ENCODE data around the gene RHEBL1.

Gene RHEBL1, protein sequence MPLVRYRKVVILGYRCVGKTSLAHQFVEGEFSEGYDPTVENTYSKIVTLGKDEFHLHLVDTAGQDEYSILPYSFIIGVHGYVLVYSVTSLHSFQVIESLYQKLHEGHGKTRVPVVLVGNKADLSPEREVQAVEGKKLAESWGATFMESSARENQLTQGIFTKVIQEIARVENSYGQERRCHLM

DNA sequence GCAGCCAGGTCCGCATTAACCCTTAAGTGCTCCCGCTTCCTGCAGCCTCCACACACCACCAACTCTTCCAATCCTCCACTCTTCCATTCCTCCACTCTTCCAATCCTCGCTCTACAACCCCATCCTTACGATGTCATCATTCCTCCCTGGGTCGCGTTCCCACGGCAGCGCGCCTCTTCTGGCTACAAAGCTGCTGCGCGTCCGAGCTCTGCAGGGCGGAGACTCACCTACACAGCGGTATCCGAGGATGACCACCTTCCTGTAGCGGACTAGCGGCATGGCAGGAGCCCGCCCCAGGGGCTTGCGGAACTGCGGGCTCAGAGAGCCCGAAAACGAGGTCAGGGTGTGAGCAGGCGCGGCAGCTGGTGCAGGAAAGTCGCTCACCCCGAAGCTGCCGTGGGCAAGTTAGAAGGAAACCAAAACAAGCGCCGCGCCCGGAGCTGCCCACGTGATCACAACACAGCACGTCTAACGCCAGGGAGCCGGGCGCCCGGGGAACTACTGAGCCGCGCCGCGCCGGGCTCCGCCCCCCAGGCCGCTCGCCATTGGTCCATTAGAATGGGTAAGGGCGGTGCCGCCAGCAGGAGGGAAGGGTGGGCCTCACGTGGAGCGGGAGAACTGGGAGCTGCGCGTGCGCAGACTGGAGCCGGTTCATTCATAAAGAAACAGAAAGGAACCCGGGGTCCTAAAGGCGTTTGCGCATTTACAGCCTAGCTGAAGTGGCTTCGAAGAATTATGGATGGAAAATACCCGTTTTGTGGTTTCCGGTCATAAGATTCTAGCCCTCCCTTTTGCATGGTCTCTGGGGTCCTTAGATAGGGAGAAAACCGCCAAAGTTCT lies at the start of gene RHEBL1:
Gene RHEBL1, minus strand, starts transcription at position 473 of the 840 bp plus-strand sequence. Its CDS starts 194 bp downstream, at position 279.
- in situ Hi-C loops (cut with MboI; ENCODE audit: low sequenced_read_pairs): no loop called here

DNA sequence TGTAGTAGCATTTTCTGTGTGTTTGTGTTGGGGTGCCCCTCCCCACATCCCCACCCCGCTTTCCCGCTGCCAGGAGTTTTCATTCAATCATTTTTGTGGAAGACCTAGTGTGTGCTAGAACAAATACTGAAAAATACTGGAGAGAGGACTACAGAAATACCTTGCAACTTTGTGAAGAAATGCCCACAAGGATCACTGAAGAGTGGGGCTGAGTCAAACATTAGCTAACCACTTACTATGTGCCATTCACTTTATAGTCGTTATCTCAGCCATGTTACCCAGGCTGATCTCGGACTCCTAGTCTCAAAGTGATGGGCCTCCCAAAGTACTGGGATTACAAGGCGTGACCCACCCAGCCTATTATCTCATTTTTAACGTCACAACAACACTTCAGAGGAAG lies 41.4 kb upstream of the RHEBL1 start:
- in situ Hi-C loops (cut with MboI; ENCODE audit: low sequenced_read_pairs): no loop called here

DNA sequence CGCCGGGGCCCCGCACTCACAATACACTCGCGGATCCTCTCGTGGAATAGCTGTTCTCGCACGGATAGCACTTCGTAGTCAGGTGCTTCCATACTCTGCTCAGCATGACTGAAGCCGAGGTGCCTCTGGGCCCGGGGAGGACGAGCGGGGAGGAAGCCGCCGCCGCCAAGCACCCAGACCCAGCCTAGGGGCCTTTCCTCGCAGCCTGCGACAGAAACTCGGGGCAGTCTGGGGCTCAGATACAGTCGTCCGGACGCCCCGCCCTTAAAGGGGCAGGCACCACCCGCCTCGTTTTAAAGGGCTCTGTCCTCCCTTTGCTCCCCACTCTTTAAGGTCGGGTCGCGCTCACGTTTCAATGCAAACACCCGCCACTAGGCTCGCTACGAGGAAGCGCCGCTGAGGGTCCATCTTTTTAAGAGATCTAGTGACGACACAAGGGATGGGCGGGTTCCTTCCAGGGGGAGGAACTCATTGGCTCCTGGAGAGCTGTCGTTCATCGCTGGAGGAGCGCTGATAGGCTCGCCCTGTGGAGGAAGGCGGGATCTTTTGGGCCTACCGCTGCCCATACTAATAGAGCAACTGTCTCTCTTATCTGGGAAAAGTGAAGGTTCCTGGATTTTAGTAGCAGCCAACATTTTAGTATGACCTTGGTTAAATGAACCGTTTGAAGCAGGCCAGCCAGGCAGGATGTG lies 40.8 kb upstream of the RHEBL1 start, which contains the start of gene LMBR1L:
Gene LMBR1L, minus strand, starts transcription at position 384 of the 692 bp plus-strand sequence. Its CDS starts 292 bp downstream, at position 92.
- in situ Hi-C loops (cut with MboI; ENCODE audit: low sequenced_read_pairs): no loop called here

DNA sequence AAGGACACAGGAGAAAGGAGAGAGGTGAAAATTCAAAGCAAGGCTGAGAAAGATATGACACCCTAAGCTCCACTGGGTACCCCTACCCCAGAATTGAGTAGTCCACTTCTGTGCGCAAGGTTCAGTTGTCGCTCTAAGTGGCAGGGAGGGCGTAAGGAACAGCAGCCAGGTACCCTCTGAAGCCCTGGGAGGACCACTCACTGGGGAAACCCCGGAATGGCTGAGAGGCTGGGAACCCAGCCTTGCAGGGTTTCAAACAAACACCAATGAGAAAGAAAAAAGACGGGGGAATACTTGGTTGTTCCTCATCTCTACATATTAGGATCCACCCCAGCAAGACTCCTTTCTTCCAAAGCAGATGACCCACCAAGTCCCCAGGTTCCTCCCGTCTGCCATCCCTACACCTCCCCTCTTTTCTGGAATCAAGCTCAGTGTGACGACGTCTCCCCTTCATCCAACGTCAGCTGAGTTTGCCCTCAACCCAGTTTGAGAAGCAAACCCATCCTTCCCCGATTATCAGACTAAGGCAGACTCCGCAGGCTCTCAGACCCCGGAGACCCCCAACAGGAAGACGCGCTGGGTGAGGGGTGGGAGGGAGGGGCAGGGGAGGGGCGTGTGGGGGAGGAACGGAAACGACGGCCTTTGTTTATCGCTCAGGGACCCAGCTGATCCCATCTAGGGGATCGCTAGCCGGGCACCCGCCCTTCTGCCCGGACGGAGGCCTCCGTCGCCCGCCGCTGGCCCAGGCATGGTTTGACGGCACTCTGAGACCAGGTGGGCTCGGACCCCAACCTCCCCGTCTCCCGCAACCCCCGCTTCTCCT lies 40.1 kb upstream of the RHEBL1 start:
- in situ Hi-C loops (cut with MboI; ENCODE audit: low sequenced_read_pairs): no loop called here

DNA sequence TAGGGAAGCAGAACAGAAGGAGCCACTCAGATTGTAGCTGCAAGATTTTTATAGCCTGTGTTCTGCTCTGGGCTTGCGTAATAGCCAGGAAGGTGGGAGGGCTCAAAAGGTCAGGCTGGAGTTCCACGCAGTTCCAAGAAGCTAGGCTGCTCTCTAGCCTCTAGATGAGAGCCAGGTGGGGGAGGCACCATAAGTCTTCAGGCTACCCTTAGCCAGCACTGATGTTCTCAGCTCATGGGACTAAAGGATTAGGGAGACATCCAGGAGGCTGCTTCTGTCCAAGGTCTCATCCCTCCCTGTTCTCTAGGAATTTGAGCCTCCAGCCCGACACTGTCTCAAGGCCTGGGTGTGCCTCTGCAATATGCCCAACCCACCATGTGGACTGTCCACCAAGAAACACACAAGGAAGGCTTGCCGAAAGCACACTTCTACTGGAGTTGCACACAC lies 39.2 kb upstream of the RHEBL1 start:
- in situ Hi-C loops (cut with MboI; ENCODE audit: low sequenced_read_pairs): no loop called here

DNA sequence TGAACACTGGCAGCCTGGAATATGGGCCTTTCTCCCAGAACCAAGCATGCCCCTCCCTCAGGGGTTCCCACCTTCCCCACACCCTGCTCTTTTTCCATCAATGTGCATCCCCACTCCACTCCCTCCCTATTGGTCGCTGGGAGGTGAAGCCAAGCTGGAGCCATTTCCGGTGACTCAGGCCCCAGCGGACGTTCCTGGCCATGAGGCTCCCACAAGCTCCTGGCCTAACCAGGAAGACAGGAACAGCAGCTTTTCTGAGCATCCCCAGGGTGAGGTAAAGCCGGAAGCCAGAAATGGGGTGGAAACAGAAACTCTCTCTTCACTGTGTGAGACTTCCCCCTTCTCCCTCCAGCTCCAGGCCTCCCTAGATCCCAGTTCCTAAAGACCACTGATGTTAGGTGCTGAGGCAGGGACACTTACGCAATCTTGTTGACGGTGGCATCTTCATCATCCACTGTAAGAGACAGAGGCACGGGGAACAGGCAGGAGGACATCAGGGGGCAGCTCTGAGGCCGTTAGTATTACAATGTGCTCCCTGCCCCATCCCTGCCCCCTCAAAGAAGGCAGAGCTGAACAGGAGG lies 35.8 kb upstream of the RHEBL1 start:
- in situ Hi-C loops (cut with MboI; ENCODE audit: low sequenced_read_pairs): no loop called here

DNA sequence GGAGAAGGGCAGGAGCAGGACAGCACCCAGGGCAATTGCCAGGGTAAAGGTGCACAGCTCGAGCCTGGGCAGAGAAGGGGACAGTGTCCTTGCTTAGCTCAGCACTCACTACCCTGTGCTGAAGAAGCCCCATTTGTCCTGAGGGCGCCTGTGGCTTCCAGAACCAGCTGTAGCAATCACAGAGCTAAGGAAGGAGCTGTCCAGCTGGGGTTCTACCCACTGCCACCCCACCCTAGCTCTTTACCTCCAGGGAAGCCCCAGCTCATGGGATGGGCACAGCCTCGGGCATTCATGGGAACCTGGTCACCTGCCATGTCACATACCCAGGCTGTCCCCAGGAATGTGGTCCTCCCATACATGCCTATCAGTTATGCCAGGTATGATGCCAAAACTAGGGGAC lies 35.0 kb upstream of the RHEBL1 start:
- in situ Hi-C loops (cut with MboI; ENCODE audit: low sequenced_read_pairs): no loop called here

DNA sequence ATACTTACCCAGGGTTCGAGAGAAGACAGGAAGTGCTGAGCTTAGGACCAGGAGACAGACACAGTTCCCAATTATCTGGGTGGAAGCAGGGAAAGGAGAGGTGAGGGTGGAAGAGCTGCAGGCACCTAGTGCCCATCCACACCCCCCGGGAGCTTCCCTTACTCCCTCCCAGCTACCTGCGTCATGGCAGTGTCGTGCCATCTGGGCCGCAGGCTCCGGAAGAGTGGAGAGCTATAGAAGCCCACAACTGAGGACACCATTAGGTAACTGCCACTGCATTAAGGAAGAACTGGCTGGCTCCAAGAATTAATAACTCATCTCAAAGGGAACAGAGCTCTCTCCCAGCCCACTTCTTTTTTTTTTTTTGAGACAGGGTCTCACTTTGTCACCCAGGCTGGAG lies 30.6 kb upstream of the RHEBL1 start:
- in situ Hi-C loops (cut with MboI; ENCODE audit: low sequenced_read_pairs): no loop called here

DNA sequence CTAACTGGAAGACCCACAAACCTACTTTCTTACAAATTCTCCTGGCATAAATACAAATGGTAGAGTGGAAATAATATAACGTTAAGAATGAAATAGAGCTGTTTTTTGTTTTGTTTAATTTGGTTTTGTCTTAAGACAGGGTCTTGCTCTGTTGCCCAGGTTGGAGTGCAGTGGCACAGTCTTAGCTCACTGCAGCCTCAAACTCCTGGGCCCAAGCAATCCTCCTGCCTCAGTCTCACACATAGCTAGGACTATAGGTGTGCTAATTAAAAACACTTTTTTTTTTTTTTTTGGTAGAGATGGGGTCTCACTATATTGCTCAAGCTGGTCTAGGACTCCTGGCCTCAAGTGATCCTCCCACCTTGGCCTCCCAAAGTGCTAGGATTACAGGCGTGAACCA lies 28.9 kb upstream of the RHEBL1 start:
- in situ Hi-C loops (cut with MboI; ENCODE audit: low sequenced_read_pairs): no loop called here

DNA sequence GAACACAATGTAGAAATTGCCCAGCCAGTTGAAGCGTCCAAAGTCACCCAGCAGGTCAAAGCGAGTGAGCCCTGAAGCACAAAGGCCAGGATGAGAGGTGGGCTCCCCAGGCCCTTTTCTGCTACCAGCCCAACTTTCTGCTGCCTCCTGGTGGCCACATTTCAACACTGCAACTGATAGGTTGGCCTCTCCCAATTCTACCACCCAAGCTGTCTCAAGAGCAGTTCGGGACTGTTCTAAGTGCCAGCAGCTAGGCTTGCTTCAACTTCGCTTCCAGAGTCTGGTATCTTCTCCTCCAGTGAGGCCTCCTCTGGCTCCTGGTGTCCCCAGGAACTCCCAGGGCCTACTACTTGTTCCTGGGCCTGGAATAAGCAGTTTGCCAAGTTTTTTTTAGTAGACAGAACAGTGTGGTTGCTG lies 28.3 kb upstream of the RHEBL1 start:
- in situ Hi-C loops (cut with MboI; ENCODE audit: low sequenced_read_pairs): no loop called here

DNA sequence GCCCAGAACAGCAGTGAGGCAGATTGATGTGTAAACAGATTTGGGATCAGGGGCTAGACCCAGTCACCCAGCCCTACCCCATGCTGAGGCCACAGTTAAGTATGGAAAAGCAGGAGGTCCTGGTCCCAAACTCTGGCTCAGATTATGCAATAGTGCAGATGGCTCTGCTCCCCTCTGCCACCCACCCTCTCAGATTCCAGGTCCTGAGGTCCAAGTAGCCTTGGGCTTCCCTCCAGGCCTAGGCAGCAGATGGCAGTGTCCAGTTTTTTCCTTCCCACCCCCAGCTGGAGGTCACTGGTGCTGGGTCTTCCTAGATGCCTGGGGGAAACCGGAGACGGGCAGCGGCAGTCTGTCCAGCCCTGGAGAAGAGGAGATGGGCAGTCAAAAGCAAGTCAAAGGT lies 27.6 kb upstream of the RHEBL1 start:
- in situ Hi-C loops (cut with MboI; ENCODE audit: low sequenced_read_pairs): no loop called here

DNA sequence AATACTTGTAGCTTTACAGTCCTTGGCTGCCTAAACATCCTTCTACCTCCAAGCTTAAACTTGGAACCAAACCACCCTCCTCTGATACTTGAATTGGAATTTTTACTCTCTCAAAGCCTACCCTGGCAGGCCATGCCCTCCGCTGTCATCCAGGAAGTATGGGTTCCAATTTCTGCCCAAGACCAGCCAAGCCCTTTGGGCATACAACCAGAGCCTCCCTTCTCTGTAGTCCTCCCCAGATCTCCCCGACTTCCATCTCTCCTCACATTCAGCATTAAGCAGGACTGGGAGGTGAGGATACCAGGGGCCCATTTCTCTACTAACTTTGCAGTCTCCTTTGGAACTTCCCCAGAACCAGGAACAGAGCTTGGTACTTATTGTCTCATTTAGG lies 25.2 kb upstream of the RHEBL1 start:
- in situ Hi-C loops (cut with MboI; ENCODE audit: low sequenced_read_pairs): no loop called here

DNA sequence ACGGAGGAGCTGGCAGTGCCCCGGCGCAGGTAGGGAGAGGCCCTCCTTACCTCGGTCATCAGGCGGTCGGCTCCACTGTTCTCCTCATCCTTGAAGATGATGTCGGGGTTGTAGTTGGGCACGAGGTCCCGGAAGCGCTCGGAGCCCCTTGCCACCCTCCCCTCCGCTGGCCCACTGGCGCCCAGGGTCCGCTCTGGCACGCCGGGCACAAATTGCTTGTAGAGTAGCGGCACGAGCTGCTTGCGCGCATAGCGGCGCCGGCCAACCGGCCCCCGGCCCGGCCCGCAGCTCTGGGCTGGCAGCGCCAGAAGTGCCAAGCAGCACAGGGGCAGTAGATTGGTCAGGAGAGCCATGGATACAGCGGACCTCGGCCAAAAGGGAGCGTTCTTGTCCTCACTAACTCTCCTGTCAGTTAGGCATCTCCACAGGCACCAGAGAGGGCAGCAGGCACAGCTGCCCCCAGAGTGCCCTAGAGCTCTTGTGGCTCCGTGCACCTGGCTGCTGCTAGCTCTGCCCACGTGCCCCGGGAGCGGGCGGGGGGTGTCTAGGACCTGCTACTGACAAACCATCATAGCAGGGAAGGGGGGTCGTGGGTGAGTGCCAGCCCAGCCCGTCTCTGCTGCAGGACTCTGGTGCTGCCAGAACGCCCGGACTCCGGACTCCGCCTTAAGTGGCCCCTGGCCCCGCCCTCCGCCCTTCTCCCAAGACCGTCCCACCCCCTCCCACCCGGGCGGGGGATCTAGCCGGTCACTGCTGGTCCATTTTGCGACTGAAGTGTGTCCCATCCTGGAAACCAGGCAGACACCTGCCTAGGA lies 24.6 kb upstream of the RHEBL1 start, which contains the start of gene DHH:
Gene DHH, minus strand, starts transcription at position 642 of the 815 bp plus-strand sequence. Its CDS starts 289 bp downstream, at position 353.
- in situ Hi-C loops (cut with MboI; ENCODE audit: low sequenced_read_pairs): no loop called here

DNA sequence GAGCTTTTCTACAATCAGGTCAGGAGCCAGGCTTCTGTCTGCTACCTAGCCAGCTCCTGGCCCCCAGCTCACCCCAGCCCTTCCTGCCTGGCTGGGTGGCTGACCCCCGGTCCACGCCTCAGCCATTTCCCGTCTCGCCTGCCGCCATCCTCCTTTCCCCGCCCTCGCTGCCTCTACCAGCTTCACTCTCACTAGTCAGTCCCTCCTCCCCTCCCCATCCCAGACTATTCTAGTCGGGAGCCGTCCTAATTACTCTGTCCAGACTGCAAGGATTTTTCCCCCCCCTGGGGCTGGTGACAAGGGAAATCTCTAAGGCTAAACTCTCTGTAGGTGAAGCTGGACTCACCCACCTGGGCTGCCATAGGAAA lies 24.0 kb upstream of the RHEBL1 start:
- in situ Hi-C loops (cut with MboI; ENCODE audit: low sequenced_read_pairs): no loop called here

DNA sequence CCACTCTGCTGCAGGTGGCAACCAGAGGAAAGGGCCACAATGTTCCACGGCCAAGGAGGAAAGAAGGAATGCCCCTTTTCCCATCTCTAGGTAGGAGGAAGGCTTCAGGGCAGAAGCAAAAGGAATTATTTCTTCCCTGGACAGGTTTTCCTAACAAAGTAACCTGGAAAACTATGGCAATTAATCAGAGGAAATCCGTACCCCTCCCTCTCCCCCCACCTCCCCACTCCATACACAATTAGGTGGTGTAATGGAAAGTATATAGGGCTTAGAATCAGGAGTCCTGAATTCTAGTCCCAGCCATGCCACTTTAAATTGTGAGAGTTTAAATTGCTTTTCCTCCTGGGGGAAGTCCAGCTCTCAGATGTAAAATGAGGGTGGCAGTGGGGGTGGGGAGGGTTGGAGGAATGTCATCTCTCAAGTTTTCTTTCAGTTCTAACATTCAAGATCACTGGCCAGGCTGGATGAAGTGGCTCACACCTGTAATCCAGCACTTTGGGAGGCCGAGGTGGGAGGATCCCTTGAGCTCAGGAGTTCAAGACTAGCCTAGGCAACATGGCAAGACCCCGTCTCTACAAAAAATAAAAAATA lies 23.1 kb upstream of the RHEBL1 start:
- in situ Hi-C loops (cut with MboI; ENCODE audit: low sequenced_read_pairs): no loop called here

DNA sequence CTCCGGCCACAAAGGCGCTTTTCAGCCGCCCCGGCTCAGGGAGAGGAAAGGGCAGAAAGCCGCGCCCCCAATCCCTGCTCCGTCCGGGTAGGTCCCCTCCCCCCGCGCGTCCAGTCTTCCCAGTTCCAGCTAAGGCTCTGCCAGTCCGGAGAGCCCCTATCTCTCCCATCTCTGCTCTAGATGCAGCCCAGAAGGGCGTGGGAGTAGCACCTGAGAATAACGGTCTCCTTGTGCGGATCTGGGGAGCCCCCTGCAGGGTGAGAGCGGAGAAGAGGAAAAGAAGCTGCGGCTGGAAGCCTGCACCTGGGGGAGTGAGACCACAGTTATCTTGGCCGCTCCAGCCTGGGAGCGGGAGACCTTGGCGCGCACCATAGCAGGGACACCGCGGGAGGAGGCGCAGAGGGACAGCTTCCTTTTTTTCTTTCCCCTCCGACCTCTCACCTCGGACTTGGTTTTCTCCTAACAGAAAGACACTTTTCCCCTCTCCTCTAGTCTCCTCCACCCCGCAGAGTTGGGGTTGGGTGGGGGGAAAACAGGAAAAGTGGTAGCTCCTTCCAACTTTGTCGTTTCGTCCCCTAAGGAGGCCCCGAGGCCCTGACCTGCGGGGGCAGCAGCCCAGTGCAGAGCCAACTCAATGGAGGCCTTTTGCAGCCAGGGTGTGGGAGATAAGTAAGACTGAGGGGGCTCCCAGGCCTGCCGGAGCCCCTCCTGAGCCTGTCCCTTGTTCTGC lies 22.5 kb upstream of the RHEBL1 start:
- in situ Hi-C loops (cut with MboI; ENCODE audit: low sequenced_read_pairs): no loop called here

DNA sequence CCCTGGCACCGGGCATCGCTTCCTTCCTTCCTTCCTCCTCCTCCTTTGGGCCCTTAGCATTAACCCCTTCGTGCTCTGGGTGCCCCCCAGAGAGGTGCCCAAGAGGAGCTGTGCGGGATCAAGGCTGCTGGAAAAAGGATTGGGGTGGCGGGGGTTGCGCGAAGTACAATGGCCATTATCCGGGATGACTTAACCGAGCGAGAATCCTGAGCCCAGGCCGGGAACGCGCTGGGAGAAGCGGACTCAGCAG lies 22.0 kb upstream of the RHEBL1 start:
- in situ Hi-C loops (cut with MboI; ENCODE audit: low sequenced_read_pairs): no loop called here

DNA sequence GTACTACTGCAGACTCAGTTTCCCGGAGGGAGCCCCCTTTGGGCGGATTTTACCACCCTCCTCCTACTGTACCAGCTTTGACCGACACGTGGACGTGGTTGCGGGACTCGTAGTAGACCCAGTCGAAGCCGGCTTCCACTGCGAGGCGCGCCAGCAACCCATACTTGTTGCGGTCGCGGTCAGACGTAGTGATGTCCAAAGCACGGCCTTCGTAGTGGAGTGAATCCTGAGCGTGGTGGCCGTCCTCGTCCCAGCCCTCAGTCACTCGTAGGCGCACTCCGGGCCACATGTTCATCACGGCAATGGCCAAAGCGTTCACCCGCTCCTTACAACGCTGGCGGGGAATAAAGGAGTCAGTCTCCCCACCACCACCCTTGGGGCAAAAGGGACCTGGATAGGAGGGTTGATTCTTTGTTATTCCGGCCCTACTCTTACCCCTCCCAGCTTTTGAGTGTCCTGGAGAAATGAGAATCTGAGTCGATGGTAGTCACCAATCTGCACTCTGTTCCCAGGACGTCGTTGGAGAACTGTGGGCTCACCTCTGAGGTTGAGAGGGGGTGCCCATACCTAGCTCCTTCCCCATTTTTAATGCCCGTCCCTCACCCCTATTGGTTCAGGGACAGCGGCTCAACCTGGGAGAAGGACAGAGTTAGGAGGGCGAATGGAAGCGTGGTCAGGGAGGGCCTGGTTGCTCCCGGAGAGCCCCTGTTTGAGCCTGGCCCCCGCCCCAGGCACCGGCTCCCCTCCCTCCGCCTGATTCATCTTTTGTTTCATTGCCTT lies 21.5 kb upstream of the RHEBL1 start:
- in situ Hi-C loops (cut with MboI; ENCODE audit: low sequenced_read_pairs): no loop called here
